Measurements from ENCODE around the gene KCP. TPM values are rescaled to one million over a fixed set of nuclear protein-coding genes. Genes with fewer than 3 reads are reported as not detected.

The KCP gene
- total RNA-seq, 1 experiment from 2014 or later, result not detected

DNA sequence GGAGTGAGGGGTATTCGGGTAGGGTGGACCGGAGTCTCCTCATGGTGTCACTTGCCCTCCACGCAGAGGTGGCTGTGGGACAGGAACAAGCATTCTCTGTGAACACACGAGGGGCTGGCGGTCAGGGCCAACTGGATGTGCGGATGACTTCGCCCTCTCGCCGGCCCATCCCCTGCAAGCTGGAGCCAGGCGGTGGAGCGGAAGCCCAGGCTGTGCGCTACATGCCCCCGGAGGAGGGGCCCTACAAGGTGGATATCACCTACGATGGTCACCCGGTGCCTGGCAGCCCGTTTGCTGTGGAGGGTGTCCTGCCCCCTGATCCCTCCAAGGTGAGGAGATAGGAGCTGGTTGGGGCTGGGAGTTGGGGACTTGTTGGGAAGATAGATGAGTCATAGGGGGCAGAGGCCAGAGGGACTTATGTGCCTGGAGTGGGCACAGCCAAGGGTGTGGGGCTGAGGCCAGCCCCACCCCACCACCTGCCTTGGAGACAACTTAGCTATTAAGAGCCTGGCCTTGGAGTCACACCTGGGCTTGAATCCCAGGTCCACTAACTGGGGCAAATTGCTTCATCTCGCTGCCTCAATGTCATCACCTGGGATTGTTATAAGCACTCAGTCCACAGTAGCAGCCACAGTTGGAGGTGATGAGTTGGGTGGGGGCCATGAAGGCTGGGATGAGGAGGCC lies 66.4 kb downstream of the KCP start:
- DNase-seq (ENCODE audit: extremely low read depth, low read depth), result no peak

GRCh38 chr7:128842674-128843641 lies 67.6 kb downstream of the KCP start:
- DNase-seq (ENCODE audit: extremely low read depth, low read depth), result no peak

GRCh38 chr7:128841921-128842673 lies 68.4 kb downstream of the KCP start:
- DNase-seq (ENCODE audit: extremely low read depth, low read depth), result peak; percentile 15

DNA sequence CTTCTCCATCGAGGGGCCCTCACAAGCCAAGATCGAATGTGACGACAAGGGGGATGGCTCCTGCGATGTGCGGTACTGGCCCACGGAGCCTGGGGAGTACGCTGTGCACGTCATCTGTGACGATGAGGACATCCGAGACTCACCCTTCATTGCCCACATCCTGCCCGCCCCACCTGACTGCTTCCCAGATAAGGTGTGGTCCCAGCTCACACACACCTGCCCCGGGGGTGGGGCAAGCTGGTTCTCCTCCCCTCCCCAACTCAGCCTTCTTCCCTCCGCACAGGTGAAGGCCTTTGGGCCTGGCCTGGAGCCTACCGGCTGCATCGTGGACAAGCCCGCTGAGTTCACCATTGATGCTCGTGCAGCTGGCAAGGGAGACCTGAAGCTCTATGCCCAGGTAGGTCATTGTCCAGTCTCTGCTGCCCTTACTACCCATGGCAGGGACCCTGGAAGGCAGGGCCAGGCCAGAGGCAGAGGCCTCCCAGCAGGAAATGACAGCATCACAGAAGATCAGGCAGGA lies 69.3 kb downstream of the KCP start:
- no peak for DNase-seq (ENCODE audit: extremely low read depth, low read depth)

- no peak for DNase-seq (ENCODE audit: extremely low read depth, low read depth)
These were observed 70.0 kb downstream of the KCP start for GRCh38 chr7:128840326-128841170.

- no peak for DNase-seq (ENCODE audit: extremely low read depth, low read depth)
These were observed 70.7 kb downstream of the KCP start for GRCh38 chr7:128839751-128840177.

- DNase-seq (ENCODE audit: extremely low read depth, low read depth), result no peak
These were observed 71.4 kb downstream of the KCP start for GRCh38 chr7:128838981-128839731.

GRCh38 chr7:128838109-128838779 lies 72.3 kb downstream of the KCP start:
- DNase-seq (ENCODE audit: extremely low read depth, low read depth), result no peak

DNA sequence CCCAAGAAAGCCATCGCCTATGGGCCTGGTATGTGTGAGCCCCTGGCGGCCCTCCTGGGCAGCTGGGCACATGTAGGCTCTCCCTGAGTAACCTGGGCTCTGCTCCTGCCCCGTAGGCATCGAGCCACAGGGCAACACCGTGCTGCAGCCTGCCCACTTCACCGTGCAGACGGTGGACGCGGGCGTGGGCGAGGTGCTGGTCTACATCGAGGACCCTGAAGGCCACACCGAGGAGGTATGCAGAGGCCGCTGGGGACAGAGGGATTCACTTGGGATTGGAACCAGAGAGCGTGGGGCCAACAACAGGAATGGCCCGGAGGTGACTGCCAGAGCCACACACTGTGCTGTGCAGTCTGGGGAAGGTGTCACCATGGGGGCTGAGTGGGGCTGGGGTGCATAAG lies 73.0 kb downstream of the KCP start:
- no peak for DNase-seq (ENCODE audit: extremely low read depth, low read depth)

GRCh38 chr7:128836729-128837348 lies 73.7 kb downstream of the KCP start:
- DNase-seq (ENCODE audit: extremely low read depth, low read depth), result no peak

- DNase-seq (ENCODE audit: extremely low read depth, low read depth), result no peak
These were observed 74.5 kb downstream of the KCP start for GRCh38 chr7:128835790-128836641.

GRCh38 chr7:128835231-128835751 lies 75.2 kb downstream of the KCP start:
- no peak for DNase-seq (ENCODE audit: extremely low read depth, low read depth)

DNA sequence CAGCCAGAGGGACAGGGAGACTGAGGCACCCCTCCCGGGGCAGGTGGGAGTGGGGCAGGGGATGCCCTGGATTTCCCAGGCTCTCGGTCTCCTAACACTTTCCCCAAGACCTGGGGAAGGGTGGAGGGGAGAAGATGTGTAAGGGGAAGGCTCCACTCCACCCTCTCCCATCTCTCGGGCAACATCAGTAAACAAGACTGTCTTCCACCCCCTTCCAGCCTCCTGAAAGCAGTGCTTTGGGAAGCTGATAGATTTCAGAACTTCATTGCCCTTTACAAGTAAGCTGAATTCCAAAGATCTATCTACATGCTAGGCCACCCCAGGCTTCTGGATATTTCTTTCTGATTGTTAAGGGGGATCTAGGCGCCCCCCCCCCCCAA lies 76.6 kb downstream of the KCP start:
- DNase-seq (ENCODE audit: extremely low read depth, low read depth), result no peak

- DNase-seq (ENCODE audit: extremely low read depth, low read depth), result no peak
These were observed 77.2 kb downstream of the KCP start for GRCh38 chr7:128833148-128833945.

DNA sequence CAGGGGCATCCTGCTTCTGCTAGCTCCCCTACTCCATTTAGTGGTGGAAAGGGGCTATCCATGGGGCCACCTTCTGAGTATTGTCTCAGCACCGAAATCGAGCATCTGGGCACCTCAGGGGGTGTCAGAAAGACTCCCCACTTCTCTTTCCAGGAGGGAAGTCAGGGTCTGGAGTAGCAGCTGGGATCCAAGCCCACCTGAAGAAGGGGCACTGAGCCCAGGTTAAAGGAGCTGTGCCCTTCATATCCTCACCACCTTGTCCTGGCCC lies 77.7 kb downstream of the KCP start:
- no peak for DNase-seq (ENCODE audit: extremely low read depth, low read depth)

Data from NCI-H460 (cell line).